Stomach (tissue), 9 donors: Measurements from ENCODE around the gene ATXN2. TPM values are rescaled to one million over a fixed set of nuclear protein-coding genes. Genes with fewer than 3 reads are reported as not detected.

Experiments
- DNase-seq, 2 donors: peaks; one replicate each; pipeline versions ENCODE4 v3.0.0 to v3.0.0-alpha.2; 2013 to 2019
- H3K27ac ChIP-seq, 5 donors: fragments of 200-600 bp in 4 of 5; sonication (generic) in 4 of 5; one replicate each; pipeline ENCODE4 v1.5.1; 2013 to 2019; ENCODE audit warnings: mild to moderate bottlenecking in 1 of 5, moderate library complexity in 1 of 5
- H3K27me3 ChIP-seq, 3 donors: fragments of 200-600 bp; sonication (generic); one replicate each; pipeline ENCODE4 v1.5.1; 2017 to 2019; ENCODE audit warnings: mixed run types in 1 of 3
- H3K36me3 ChIP-seq, 4 donors: fragments of 200-600 bp; sonication (generic); 1 replicate in 3 of 4; 2 replicates in 1 of 4; pipeline ENCODE4 v1.5.1; 2016 to 2019
- H3K4me1 ChIP-seq, 4 donors: fragments of 200-600 bp; sonication (generic); one replicate each; pipeline ENCODE4 v1.5.1; 2016 to 2019
- H3K4me3 ChIP-seq, 4 donors: fragments of 200-600 bp; sonication (generic) in 3 of 4; one replicate each; pipeline ENCODE4 v1.5.1; 2016 to 2019; ENCODE audit warnings: mild to moderate bottlenecking in 1 of 4
- H3K9me3 ChIP-seq, 4 donors: fragments of 200-600 bp; sonication (generic); one replicate each; pipeline ENCODE4 v1.5.1; 2016 to 2019
- EP300 ChIP-seq: sonication (generic); formaldehyde crosslinking; IDR thresholded peaks from one replicate; pipeline ENCODE4 v1.6.1; 2017; ENCODE audit warnings: antibody characterized with exemption
- POLR2A ChIP-seq, 4 donors: fragments of 450-650 bp; IDR thresholded peaks; one replicate each; pipeline ENCODE4 v1.6.1; 2016; ENCODE audit warnings: antibody characterized with exemption in 4 of 4, control low read depth in 2 of 4, mild to moderate bottlenecking in 1 of 4, moderate library complexity in 1 of 4
- POLR2AphosphoS5 ChIP-seq, 3 donors: sonication (generic); formaldehyde crosslinking; IDR thresholded peaks; one replicate each; pipeline ENCODE4 v1.6.1; 2016; ENCODE audit warnings: antibody characterized with exemption in 3 of 3
- WGBS, 5 donors: extraction: QIAGEN DNeasy Blood & Tissue Kit in 3 of 5; methylation state at CpG; one replicate each; pipeline versions ENCODE4 v1.1.5 to v1.1.7; 2013 to 2018; 5-methylcytosine and 5-hydroxymethylcytosine counted together
- intact Hi-C: fragments of 100-400 bp; cut with DNase I; formaldehyde crosslinking; loops from one replicate; pipeline ENCODE4 v1.15.1; 2023; ENCODE audit warnings: low total_unique reads
- polyA plus RNA-seq, 3 donors: library from polyadenylated mRNA; stranded (reverse); fragments of 200-250 nt; gene quantifications; one replicate each; pipeline ENCODE4 v1.2.3, GENCODE V29; 2013
- total RNA-seq, 5 donors: library from RNA; depleted of rRNA; stranded (reverse); fragments of >200 nt; gene quantifications; one replicate each; pipeline versions ENCODE4 v1.1.0 to v1.2.3, GENCODE V29; 2014 to 2016
- TF ChIP-seq, protein P1 (sequence below), 7 experiments: fragments of 450-650 bp in 4 of 7; fragments of 200-600 bp in 3 of 7; sonication (generic) in 3 of 7; IDR thresholded peaks; one replicate each; pipeline ENCODE4 v1.5.1; 2016 to 2019; ENCODE audit warnings: antibody characterized with exemption in 7 of 7, control low read depth in 2 of 7, mild to moderate bottlenecking in 1 of 7
- donor health status: healthy with polysubstance abuse.
- donor health status: Bipolar disorder and iron deficiency.
- donor health status: healthy.

Gene ATXN2
- total and polyA plus RNA-seq, 8 donors, result 11.1 to 131 (median 61.2) TPM

- Histone ChIP-seq H3K4me3 (no peak overlapping the region), H3K27ac (no peak overlapping the region), H3K9me3 (no peaks in the 10 kb centered on the region), H3K4me1 (peaks cover 0 to 16% (median 7%) of the 10 kb centered on the region in 4 donors), H3K27me3 (no peaks in the 10 kb centered on the region), H3K36me3 (peaks cover 35 to 86% (median 74%) of the 10 kb centered on the region in 4 donors)
- 84 to 89% (median 86%) methylated on average over 6 of the region's 6 CpGs for WGBS, 5 donors
- TF ChIP-seq POLR2AphosphoS5 (IDR thresholded peaks at IDR 0.05), result no peak
- no peak for DNase-seq
- intact Hi-C loops, result no loop called here
Measured at GRCh38 chr12:111458546-111459172, 140.5 kb downstream of the ATXN2 start.

- DNase-seq, result no peak
- 73 to 92% (median 88%) methylated on average over 3 of the region's 3 CpGs for WGBS, 5 donors
- intact Hi-C loops, result no loop called here
- Histone ChIP-seq H3K4me1 (peaks cover 0 to 16% (median 5%) of the 10 kb centered on the region in 4 donors), H3K4me3 (no peak overlapping the region), H3K27me3 (no peaks in the 10 kb centered on the region), H3K27ac (no peak overlapping the region), H3K36me3 (peaks cover 46 to 89% (median 79%) of the 10 kb centered on the region in 4 donors), H3K9me3 (no peaks in the 10 kb centered on the region)
- TF ChIP-seq POLR2AphosphoS5 (IDR thresholded peaks at IDR 0.05) (no peak), EP300 (no peak), POLR2A (IDR thresholded peaks at IDR 0.05) (no peak)
- TF ChIP-seq, protein P1, sequence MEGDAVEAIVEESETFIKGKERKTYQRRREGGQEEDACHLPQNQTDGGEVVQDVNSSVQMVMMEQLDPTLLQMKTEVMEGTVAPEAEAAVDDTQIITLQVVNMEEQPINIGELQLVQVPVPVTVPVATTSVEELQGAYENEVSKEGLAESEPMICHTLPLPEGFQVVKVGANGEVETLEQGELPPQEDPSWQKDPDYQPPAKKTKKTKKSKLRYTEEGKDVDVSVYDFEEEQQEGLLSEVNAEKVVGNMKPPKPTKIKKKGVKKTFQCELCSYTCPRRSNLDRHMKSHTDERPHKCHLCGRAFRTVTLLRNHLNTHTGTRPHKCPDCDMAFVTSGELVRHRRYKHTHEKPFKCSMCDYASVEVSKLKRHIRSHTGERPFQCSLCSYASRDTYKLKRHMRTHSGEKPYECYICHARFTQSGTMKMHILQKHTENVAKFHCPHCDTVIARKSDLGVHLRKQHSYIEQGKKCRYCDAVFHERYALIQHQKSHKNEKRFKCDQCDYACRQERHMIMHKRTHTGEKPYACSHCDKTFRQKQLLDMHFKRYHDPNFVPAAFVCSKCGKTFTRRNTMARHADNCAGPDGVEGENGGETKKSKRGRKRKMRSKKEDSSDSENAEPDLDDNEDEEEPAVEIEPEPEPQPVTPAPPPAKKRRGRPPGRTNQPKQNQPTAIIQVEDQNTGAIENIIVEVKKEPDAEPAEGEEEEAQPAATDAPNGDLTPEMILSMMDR (IDR thresholded peaks at IDR 0.05), result no peak
Measured at GRCh38 chr12:111457577-111457976, 141.5 kb downstream of the ATXN2 start.

- Histone ChIP-seq H3K9me3 (no peaks in the 10 kb centered on the region), H3K4me1 (peaks cover 0 to 16% (median 3%) of the 10 kb centered on the region in 4 donors), H3K36me3 (peaks cover 51 to 94% (median 84%) of the 10 kb centered on the region in 4 donors), H3K4me3 (no peak overlapping the region), H3K27ac (no peak overlapping the region), H3K27me3 (no peaks in the 10 kb centered on the region)
- WGBS, 5 donors, result 86 to 96% (median 93%) methylated on average over 9 of the region's 9 CpGs
- intact Hi-C loops, result no loop called here
- no peak for DNase-seq
- TF ChIP-seq, protein P1 (IDR thresholded peaks at IDR 0.05), result no peak
- TF ChIP-seq POLR2A (IDR thresholded peaks at IDR 0.05) (no peak), POLR2AphosphoS5 (IDR thresholded peaks at IDR 0.05) (no peak), EP300 (no peak)
Measured at GRCh38 chr12:111457071-111457470, 142.0 kb downstream of the ATXN2 start.

GRCh38 chr12:111455448-111456320, 143.4 kb downstream of the ATXN2 start:
- peaks cover 56 to 98% (median 90%) of the 10 kb centered on the region in 4 donors for H3K36me3 ChIP-seq
- peaks cover 0 to 16% (median 7%) of the 10 kb centered on the region in 4 donors for H3K4me1 ChIP-seq
- intact Hi-C loops, result no loop called here
- H3K27me3 ChIP-seq, result no peaks in the 10 kb centered on the region
- WGBS, 5 donors, result 90 to 94% (median 93%) methylated on average over 15 of the region's 15 CpGs
- H3K9me3 ChIP-seq, result no peaks in the 10 kb centered on the region
- TF ChIP-seq, protein P1 (IDR thresholded peaks at IDR 0.05), result no peak
- TF ChIP-seq POLR2A (IDR thresholded peaks at IDR 0.05), result no peak
- TF ChIP-seq EP300, result no peak
- TF ChIP-seq POLR2AphosphoS5 (IDR thresholded peaks at IDR 0.05), result no peak
- no peak overlapping the region for H3K4me3 ChIP-seq
- no peak overlapping the region for H3K27ac ChIP-seq
- DNase-seq, result no peak
